GM19193 (cell line): ENCODE measurements around the gene XRCC1.

Experiments
- POLR2A ChIP-seq: IDR thresholded peaks from 4 replicates; pipeline ENCODE4 v1.6.1; 2011; ENCODE audit not compliant: insufficient read depth, insufficient read length; ENCODE audit errors: extremely low read depth

Gene XRCC1

GRCh38 chr19:43526884-43527859 is 48.2 kb downstream of the XRCC1 start, which contains the start of gene ETHE1:
TSS of gene ETHE1 (minus strand) at chr19:43527201. CDS start at chr19:43527177, 24 bp downstream.
- TF ChIP-seq POLR2A = peak; percentile 78

GRCh38 chr19:43525836-43526771 is 49.2 kb downstream of the XRCC1 start:
- no peak for TF ChIP-seq POLR2A

GRCh38 chr19:43524922-43525835 is 50.1 kb downstream of the XRCC1 start:
- TF ChIP-seq POLR2A = no peak

- no peak for TF ChIP-seq POLR2A
These were observed 52.4 kb downstream of the XRCC1 start for GRCh38 chr19:43522929-43523328.

- TF ChIP-seq POLR2A = no peak
These were observed 55.8 kb downstream of the XRCC1 start for GRCh38 chr19:43519436-43520088.

GRCh38 chr19:43518051-43518450 is 57.3 kb downstream of the XRCC1 start:
- TF ChIP-seq POLR2A = no peak

- TF ChIP-seq POLR2A = no peak
These were observed 64.0 kb downstream of the XRCC1 start for GRCh38 chr19:43511324-43511723.

GRCh38 chr19:43510713-43511112 is 64.6 kb downstream of the XRCC1 start:
- TF ChIP-seq POLR2A = no peak

GRCh38 chr19:43507880-43508279 is 67.4 kb downstream of the XRCC1 start:
- no peak for TF ChIP-seq POLR2A

- no peak for TF ChIP-seq POLR2A
These were observed 68.7 kb downstream of the XRCC1 start for GRCh38 chr19:43506629-43507028.

- TF ChIP-seq POLR2A = no peak
These were observed 69.4 kb downstream of the XRCC1 start for GRCh38 chr19:43505941-43506340.

GRCh38 chr19:43505186-43505456 is 70.2 kb downstream of the XRCC1 start:
- no peak for TF ChIP-seq POLR2A

GRCh38 chr19:43504426-43505185 is 70.7 kb downstream of the XRCC1 start, which contains the start of gene PHLDB3:
TSS of gene PHLDB3 (minus strand) at chr19:43504746. CDS start at chr19:43504118, 628 bp downstream.
- TF ChIP-seq POLR2A = peak; percentile 19
